Measurements from ENCODE around the gene HAND2. TPM values are rescaled to one million over a fixed set of nuclear protein-coding genes. Genes with fewer than 3 reads are reported as not detected.

HAND2 gene
- total RNA-seq, 1 donor from 2014 or later, result 40.3 TPM

DNA sequence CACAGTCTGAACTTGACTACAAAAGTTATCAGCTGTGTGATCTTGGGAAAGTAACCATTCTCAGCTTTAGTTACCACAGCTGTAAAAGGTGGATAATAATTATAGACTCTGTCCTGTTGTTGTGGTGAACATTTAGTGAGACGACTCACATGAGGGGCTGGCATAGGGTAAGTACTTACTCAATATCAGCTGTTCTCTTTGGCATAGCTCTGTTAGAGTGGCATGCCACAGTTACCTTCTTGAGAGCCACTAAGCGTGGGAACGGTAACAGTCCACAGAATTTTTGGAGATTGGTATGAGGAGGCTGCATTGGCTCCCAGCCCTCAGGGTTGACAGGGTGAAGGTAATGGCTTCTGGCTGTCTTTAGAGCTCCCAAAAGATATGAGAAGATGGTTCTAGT lies 13.2 kb upstream of the HAND2 start:
- peaks cover 85% of the 10 kb centered on the region for H3K27me3 Mint-ChIP-seq
- H3K4me1 Mint-ChIP-seq (ENCODE audit: unreplicated experiment), result peaks cover 18% of the 10 kb centered on the region
- no peak for DNase-seq (ENCODE audit: extremely low spot score, unreplicated experiment)
- H3K9me3 Mint-ChIP-seq, result no peaks in the 10 kb centered on the region
- no peak overlapping the region for H3K27ac Mint-ChIP-seq
- H3K36me3 Mint-ChIP-seq, result no peaks in the 10 kb centered on the region
- H3K4me3 Mint-ChIP-seq, result no peak overlapping the region
- TF ChIP-seq, protein P1, sequence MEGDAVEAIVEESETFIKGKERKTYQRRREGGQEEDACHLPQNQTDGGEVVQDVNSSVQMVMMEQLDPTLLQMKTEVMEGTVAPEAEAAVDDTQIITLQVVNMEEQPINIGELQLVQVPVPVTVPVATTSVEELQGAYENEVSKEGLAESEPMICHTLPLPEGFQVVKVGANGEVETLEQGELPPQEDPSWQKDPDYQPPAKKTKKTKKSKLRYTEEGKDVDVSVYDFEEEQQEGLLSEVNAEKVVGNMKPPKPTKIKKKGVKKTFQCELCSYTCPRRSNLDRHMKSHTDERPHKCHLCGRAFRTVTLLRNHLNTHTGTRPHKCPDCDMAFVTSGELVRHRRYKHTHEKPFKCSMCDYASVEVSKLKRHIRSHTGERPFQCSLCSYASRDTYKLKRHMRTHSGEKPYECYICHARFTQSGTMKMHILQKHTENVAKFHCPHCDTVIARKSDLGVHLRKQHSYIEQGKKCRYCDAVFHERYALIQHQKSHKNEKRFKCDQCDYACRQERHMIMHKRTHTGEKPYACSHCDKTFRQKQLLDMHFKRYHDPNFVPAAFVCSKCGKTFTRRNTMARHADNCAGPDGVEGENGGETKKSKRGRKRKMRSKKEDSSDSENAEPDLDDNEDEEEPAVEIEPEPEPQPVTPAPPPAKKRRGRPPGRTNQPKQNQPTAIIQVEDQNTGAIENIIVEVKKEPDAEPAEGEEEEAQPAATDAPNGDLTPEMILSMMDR (conservative IDR thresholded peaks at IDR 0.05), result no peak

DNA sequence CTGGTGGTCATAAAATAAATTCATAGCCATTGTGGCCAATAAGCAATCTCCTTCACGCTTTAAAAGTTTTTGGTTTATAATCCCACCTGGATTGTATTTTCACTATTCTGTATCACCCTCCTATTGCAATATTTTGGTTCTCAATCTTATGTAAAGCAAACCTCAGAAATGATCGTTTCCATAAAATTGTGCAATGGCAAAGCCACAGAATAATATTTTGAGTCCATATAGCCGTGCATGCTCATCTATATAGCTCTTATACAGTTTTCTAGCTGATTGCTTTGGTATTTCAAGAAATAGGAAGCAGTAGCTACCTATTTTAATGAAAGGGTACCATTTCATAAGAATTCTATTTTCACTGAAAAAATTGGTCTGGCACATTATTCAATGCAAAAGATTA lies 10.0 kb upstream of the HAND2 start:
- no peak overlapping the region for H3K4me3 Mint-ChIP-seq
- DNase-seq (ENCODE audit: extremely low spot score, unreplicated experiment), result no peak
- no peak overlapping the region for H3K27ac Mint-ChIP-seq
- peaks cover 92% of the 10 kb centered on the region for H3K27me3 Mint-ChIP-seq
- no peaks in the 10 kb centered on the region for H3K9me3 Mint-ChIP-seq
- H3K4me1 Mint-ChIP-seq (ENCODE audit: unreplicated experiment), result peaks cover 21% of the 10 kb centered on the region
- H3K36me3 Mint-ChIP-seq, result no peaks in the 10 kb centered on the region
- TF ChIP-seq, protein P1 (conservative IDR thresholded peaks at IDR 0.05), result no peak

DNA sequence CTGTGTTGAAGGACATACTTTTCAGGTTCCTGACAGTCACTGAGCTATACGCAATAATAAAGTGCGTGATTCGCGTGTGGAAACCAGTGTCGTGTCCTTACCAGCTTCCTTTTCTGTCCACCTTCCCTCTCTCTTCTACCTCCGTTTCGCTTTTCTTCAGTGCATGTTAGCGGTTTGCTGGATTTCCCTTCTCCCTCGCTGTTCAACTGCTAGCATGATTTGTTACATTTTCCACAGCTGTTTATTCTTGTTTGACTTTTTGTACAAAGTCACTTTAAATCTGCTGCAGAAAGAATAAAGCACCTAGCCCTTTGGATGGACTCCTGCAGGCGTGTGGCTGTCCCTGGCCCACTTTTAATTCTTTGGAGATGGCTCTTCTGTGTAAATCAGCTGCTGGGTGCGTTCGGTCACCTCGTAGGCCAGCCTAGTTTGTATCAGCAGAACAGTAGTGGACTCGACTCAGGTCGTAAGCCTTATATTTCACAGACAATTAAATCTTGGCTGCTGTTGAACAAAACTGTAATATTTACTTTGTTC lies 8.9 kb upstream of the HAND2 start:
- peaks cover 24% of the 10 kb centered on the region for H3K4me1 Mint-ChIP-seq (ENCODE audit: unreplicated experiment)
- H3K9me3 Mint-ChIP-seq, result no peaks in the 10 kb centered on the region
- peak overlapping the region; percentile 37 for H3K27ac Mint-ChIP-seq
- TF ChIP-seq, protein P1 (conservative IDR thresholded peaks at IDR 0.05), result no peak
- H3K27me3 Mint-ChIP-seq, result peaks cover 93% of the 10 kb centered on the region
- H3K36me3 Mint-ChIP-seq, result no peaks in the 10 kb centered on the region
- peak overlapping the region; percentile 89 for H3K4me3 Mint-ChIP-seq
- no peak for DNase-seq (ENCODE audit: extremely low spot score, unreplicated experiment)

DNA sequence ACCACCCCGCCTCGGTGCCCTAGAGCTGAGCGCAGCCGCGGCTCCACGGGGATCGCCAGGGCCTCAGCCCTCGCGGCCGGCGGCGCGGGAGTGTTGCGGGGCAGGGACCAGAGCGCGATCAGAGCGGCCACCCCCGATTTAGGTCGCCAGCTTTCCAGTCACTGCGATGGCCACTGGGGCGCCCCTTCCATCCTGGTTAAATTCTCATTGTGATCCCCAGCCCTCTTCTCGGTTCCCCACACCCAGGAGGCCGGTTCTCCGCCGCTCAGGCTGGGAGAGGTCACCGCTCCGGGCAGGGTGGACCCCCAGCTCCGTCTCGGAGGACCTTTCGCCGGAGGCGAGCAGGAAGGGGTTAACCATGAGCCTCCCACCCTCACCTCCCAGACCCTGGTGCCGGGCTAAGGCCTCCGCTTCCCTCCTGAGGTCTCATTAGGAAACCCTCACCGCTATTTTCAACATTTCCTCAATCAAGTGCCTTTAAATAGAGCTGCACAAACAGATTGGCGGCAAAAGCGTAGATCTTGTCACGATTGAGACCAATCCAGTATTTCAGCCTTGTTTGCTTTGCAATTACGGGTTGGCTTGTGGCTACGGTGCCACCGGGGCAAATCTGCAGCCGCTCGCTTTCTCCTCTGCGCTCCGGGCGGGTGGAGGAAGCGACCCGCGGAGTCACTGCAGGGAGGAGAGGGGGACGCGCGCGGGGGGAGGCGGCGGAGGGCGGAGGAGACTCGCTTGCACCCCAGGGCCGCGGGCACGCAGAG lies 8.3 kb upstream of the HAND2 start:
- H3K4me3 Mint-ChIP-seq, result peak overlapping the region; percentile 89
- peak; percentile 72 for DNase-seq (ENCODE audit: extremely low spot score, unreplicated experiment)
- H3K27ac Mint-ChIP-seq, result no peak overlapping the region
- no peaks in the 10 kb centered on the region for H3K9me3 Mint-ChIP-seq
- peaks cover 93% of the 10 kb centered on the region for H3K27me3 Mint-ChIP-seq
- TF ChIP-seq, protein P1 (conservative IDR thresholded peaks at IDR 0.05), result peak; percentile 8
- no peaks in the 10 kb centered on the region for H3K36me3 Mint-ChIP-seq
- peaks cover 24% of the 10 kb centered on the region for H3K4me1 Mint-ChIP-seq (ENCODE audit: unreplicated experiment)

DNA sequence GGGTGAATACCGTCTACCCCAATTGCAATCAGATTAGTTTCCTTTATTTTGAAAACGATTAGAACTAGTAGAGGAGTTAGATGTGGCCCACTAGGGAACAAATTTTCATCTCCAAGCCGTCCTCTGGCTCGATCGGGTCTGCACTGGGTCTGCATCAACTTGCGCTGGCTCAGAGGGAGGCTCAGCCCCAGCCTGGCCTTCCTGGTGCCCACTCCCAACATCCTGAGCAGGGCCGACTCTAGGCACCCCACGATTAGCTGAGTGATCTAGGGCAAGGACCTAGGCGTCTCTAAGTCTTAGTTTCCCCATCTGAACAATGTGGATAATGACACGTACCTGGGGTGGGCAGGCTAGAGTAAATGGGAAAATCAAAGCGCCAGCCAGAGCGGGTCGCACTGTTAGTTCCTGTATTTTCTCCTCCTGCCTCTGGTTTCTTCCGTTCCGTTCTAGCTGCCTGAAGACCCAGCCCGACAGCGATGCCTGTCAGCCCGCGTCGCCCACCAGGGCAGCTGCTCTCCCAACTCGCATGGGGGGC lies 7.7 kb upstream of the HAND2 start:
- no peak overlapping the region for H3K4me3 Mint-ChIP-seq
- DNase-seq (ENCODE audit: extremely low spot score, unreplicated experiment), result no peak
- no peaks in the 10 kb centered on the region for H3K36me3 Mint-ChIP-seq
- H3K4me1 Mint-ChIP-seq (ENCODE audit: unreplicated experiment), result peaks cover 24% of the 10 kb centered on the region
- H3K27ac Mint-ChIP-seq, result no peak overlapping the region
- TF ChIP-seq, protein P1 (conservative IDR thresholded peaks at IDR 0.05), result no peak
- no peaks in the 10 kb centered on the region for H3K9me3 Mint-ChIP-seq
- H3K27me3 Mint-ChIP-seq, result peaks cover 94% of the 10 kb centered on the region

All from type B pancreatic cell (in vitro differentiated cells).